ENCODE results near the gene TNIK. TPM values are rescaled to one million over a fixed set of nuclear protein-coding genes. Genes with fewer than 3 reads are reported as not detected.
"Not testable (repeated sequence)": the region's sequence is repeated elsewhere in the genome, so short reads cannot be mapped to it uniquely, and the experiment has no call there.

Gene TNIK
- total RNA-seq, 4 donors from 2014 or later = 1.5 to 20.3 (median 7.7) TPM

GRCh38 chr3:171295484-171296373, 164.5 kb downstream of the TNIK start:
- Histone ChIP-seq H3K4me3 (no peak overlapping the region), H3K36me3 (no peaks in the 10 kb centered on the region), H3K27ac (peak overlapping the region in 1 of 2 donors; percentile 39), H3K27me3 (no peaks in the 10 kb centered on the region), H3K4me1 (peaks cover 0 to 6% of the 10 kb centered on the region in 2 donors), H3K9me3 (no peaks in the 10 kb centered on the region)
- intact Hi-C loops (cut with DNase I; ENCODE audit: low total_unique reads) = no loop called here
- TF ChIP-seq CTCF (IDR thresholded peaks at IDR 0.05) (no peak), POLR2A (IDR thresholded peaks at IDR 0.05) (no peak)
- DNase-seq = no peak

GRCh38 chr3:171293142-171293782, 166.9 kb downstream of the TNIK start:
- no peak overlapping the region for H3K27ac ChIP-seq
- no peaks in the 10 kb centered on the region for H3K27me3 ChIP-seq
- intact Hi-C loops (cut with DNase I; ENCODE audit: low total_unique reads) = no loop called here
- H3K36me3 ChIP-seq = no peaks in the 10 kb centered on the region
- H3K9me3 ChIP-seq = no peaks in the 10 kb centered on the region
- TF ChIP-seq CTCF (IDR thresholded peaks at IDR 0.05) = no peak
- TF ChIP-seq POLR2A (IDR thresholded peaks at IDR 0.05) = no peak
- no peak for DNase-seq
- peaks cover 0 to 6% of the 10 kb centered on the region in 2 donors for H3K4me1 ChIP-seq
- H3K4me3 ChIP-seq = no peak overlapping the region

- H3K36me3 ChIP-seq = no peaks in the 10 kb centered on the region
- no peaks in the 10 kb centered on the region for H3K27me3 ChIP-seq
- no peak overlapping the region for H3K4me3 ChIP-seq
- H3K27ac ChIP-seq = no peak overlapping the region
- no peaks in the 10 kb centered on the region for H3K9me3 ChIP-seq
- H3K4me1 ChIP-seq = peaks cover 0 to 1% of the 10 kb centered on the region in 2 donors
- DNase-seq = no peak
- TF ChIP-seq CTCF (IDR thresholded peaks at IDR 0.05) (no peak), POLR2A (IDR thresholded peaks at IDR 0.05) (no peak)
- intact Hi-C loops (cut with DNase I; ENCODE audit: low total_unique reads) = no loop called here
Measured at GRCh38 chr3:171290680-171291079, 169.5 kb downstream of the TNIK start.

- H3K27me3 ChIP-seq = no peaks in the 10 kb centered on the region
- DNase-seq = no peak
- H3K4me3 ChIP-seq = no peak overlapping the region
- no peaks in the 10 kb centered on the region for H3K4me1 ChIP-seq
- H3K9me3 ChIP-seq = no peaks in the 10 kb centered on the region
- H3K27ac ChIP-seq = no peak overlapping the region
- H3K36me3 ChIP-seq = no peaks in the 10 kb centered on the region
- intact Hi-C loops (cut with DNase I; ENCODE audit: low total_unique reads) = no loop called here
- TF ChIP-seq POLR2A (IDR thresholded peaks at IDR 0.05) (no peak), CTCF (IDR thresholded peaks at IDR 0.05) (no peak)
Measured at GRCh38 chr3:171289291-171289690, 170.9 kb downstream of the TNIK start.

GRCh38 chr3:171287761-171288160, 172.4 kb downstream of the TNIK start:
- H3K4me1 ChIP-seq; H3K27ac ChIP-seq; H3K9me3 ChIP-seq; H3K36me3 ChIP-seq; H3K27me3 ChIP-seq; DNase-seq; intact Hi-C loops (cut with DNase I; ENCODE audit: low total_unique reads); H3K4me3 ChIP-seq: not testable (repeated sequence)

Measured in uterus (tissue), 4 donors.